PFSK-1 (cell line): ENCODE data around the gene NEGR1.

Experiments used
- FOXP2 ChIP-seq: optimal IDR thresholded peaks from 2 replicates; pipeline ENCODE3; 2011; ENCODE audit warnings: borderline replicate concordance, control low read depth, inconsistent platforms; ENCODE audit not compliant: insufficient read depth; ENCODE audit errors: extremely low read length, extremely low read depth
- POLR2AphosphoS5 ChIP-seq: IDR thresholded peaks from 2 replicates; pipeline ENCODE4 v1.6.1; 2012; ENCODE audit warnings: low read depth, mild to moderate bottlenecking, control low read depth, low read length, moderate library complexity
- SIN3A ChIP-seq: IDR thresholded peaks from 2 replicates; pipeline ENCODE4 v1.6.1; 2012; ENCODE audit warnings: mild to moderate bottlenecking, low read length, moderate library complexity, borderline replicate concordance; ENCODE audit not compliant: insufficient read depth
- TAF1 ChIP-seq: IDR thresholded peaks from 2 replicates; pipeline ENCODE4 v1.6.1; 2012; ENCODE audit warnings: low read length, control low read depth, borderline replicate concordance; ENCODE audit not compliant: insufficient read depth
- TF ChIP-seq, protein P1 (sequence below), 2 experiments: IDR thresholded peaks; 2 replicates each; pipeline versions ENCODE4 v1.6.1 to v1.8.0; 2011 to 2012; ENCODE audit warnings: low read depth in 2 of 2, low read length in 2 of 2, control low read depth in 1 of 2, inconsistent platforms in 1 of 2, mild to moderate bottlenecking in 1 of 2, moderate library complexity in 1 of 2; ENCODE audit not compliant: insufficient read depth in 1 of 2

DNA sequence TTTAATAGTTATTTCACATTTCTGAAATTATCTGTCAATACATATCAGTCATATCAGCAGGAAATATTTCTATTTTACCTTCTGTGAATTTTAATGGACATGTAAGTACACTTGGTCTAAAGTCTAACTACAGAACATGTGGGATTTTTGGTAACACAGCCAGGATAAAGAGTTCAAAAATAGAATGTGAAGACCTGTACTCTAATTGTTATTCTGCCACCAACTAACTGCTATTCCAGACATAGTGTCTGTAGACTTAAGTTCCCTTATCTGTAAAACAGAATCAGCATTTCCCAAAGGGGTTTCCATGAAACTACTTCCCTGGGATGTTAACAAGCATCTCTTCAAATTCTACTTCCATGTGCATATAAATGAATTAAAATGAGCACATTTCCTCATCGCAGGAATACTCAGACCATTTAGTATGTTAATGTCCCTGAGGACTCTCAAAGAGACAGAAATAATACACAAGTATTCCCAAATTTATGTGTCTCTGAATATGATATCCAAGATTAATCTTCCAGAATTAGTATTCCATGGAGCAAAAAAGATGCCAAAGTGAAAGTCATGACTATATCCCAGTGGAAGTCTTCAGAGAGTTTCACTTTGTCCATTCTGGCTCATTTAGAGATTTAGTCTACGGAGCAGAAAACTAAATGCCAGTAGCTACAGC, 325.6 kb downstream of the NEGR1 start:
- TF ChIP-seq SIN3A (no peak), POLR2AphosphoS5 (no peak), TAF1 (no peak), FOXP2 (no peak)
- TF ChIP-seq, protein P1, sequence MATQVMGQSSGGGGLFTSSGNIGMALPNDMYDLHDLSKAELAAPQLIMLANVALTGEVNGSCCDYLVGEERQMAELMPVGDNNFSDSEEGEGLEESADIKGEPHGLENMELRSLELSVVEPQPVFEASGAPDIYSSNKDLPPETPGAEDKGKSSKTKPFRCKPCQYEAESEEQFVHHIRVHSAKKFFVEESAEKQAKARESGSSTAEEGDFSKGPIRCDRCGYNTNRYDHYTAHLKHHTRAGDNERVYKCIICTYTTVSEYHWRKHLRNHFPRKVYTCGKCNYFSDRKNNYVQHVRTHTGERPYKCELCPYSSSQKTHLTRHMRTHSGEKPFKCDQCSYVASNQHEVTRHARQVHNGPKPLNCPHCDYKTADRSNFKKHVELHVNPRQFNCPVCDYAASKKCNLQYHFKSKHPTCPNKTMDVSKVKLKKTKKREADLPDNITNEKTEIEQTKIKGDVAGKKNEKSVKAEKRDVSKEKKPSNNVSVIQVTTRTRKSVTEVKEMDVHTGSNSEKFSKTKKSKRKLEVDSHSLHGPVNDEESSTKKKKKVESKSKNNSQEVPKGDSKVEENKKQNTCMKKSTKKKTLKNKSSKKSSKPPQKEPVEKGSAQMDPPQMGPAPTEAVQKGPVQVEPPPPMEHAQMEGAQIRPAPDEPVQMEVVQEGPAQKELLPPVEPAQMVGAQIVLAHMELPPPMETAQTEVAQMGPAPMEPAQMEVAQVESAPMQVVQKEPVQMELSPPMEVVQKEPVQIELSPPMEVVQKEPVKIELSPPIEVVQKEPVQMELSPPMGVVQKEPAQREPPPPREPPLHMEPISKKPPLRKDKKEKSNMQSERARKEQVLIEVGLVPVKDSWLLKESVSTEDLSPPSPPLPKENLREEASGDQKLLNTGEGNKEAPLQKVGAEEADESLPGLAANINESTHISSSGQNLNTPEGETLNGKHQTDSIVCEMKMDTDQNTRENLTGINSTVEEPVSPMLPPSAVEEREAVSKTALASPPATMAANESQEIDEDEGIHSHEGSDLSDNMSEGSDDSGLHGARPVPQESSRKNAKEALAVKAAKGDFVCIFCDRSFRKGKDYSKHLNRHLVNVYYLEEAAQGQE (IDR thresholded peaks at IDR 0.05; ENCODE audit: insufficient read depth in 1 of 2, low read depth in 2 of 2, low read length in 2 of 2), result no peak
